GM06990 (cell line): Measurements from ENCODE around the gene PROX2.

Experiments used
- DNase-seq: peaks from one replicate; pipeline ENCODE4 v3.0.0-alpha.2; 2011; ENCODE audit not compliant: insufficient read length; ENCODE audit errors: extremely low read depth
- H3K27me3 ChIP-seq: replicated peaks from 2 replicates; pipeline ENCODE4 v1.6.0; 2011; ENCODE audit warnings: low read length; ENCODE audit not compliant: control insufficient read depth, insufficient read depth
- H3K36me3 ChIP-seq: 2 replicates; pipeline ENCODE4 v1.5.1; 2011; ENCODE audit warnings: low read length; ENCODE audit not compliant: control insufficient read depth, insufficient read depth
- H3K4me3 ChIP-seq: replicated peaks from 2 replicates; pipeline ENCODE4 v1.5.1; 2011; ENCODE audit warnings: low read depth, mild to moderate bottlenecking, control low read depth, low read length
- CTCF ChIP-seq: IDR thresholded peaks from 2 replicates; pipeline ENCODE4 v1.5.1; 2011; ENCODE audit warnings: low read length, control low read depth, mild to moderate bottlenecking, inconsistent platforms; ENCODE audit not compliant: insufficient read depth, poor library complexity, severe bottlenecking

PROX2 gene

GRCh38 chr14:74898694-74899093 lies 22.7 kb upstream of the PROX2 start:
- DNase-seq, result no peak
- Histone ChIP-seq H3K4me3 (no peak overlapping the region), H3K27me3 (no peaks in the 10 kb centered on the region), H3K36me3 (peaks cover 38% of the 10 kb centered on the region)
- no peak for TF ChIP-seq CTCF

DNA sequence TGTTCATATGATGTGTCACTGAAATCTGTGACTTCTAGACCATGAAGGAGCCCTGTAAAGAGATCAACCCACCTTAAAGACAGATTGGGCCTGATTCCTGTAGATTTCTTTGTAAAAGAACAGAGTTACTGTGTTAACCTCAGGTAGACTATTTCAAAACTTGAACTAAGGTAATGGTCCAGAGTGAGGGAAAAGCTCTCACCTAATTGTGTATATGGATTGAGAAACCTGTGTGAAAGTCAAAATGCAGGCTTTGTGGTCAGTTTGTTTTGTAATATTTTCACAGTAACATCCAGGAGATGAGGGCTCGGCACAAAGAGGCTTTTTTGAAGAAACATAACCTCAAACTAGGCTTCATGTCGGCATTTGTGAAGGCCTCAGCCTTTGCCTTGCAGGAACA lies 22.1 kb upstream of the PROX2 start:
- Histone ChIP-seq H3K27me3 (no peaks in the 10 kb centered on the region), H3K36me3 (peaks cover 36% of the 10 kb centered on the region), H3K4me3 (no peak overlapping the region)
- TF ChIP-seq CTCF, result no peak
- DNase-seq, result no peak

DNA sequence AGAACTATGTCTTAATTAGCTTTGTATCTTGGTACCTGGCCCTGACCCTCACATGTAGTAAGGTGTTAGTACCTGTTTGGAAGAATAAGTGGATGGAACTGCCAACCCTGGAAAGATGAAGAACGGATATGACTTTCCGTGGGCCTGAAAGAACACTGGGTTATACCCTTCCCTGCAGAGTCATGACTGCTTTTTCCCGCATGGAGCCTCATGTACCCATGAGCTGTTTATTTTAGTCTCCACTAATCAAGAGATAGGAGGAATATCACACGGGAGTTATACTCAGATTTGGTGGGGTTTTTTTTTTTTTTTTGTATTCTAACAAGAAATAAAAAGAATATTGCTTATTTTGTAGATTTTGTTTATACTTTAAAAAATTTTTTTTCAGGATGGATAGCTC lies 21.7 kb upstream of the PROX2 start:
- H3K36me3 ChIP-seq, result peaks cover 34% of the 10 kb centered on the region
- no peak overlapping the region for H3K4me3 ChIP-seq
- no peak for DNase-seq
- no peak for TF ChIP-seq CTCF
- no peaks in the 10 kb centered on the region for H3K27me3 ChIP-seq

DNA sequence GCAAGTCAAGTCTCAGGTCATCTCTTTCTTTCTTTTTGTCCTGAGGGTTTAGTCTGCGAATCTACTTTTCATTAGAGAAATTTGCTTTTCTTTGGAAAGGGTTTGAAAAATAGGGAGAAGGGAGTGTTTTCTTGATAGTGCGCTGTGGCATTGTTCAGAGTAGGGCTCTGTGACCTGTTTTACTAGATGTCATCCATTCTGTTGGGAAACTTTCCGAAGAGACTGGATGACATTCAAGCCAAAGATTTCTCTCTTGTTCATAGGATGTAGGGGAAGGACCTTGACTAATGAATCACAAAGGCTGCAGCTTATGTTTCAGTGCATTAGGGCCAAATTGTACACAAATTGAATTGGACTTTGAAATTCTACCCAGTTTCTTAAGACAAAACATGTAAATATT lies 20.5 kb upstream of the PROX2 start:
- Histone ChIP-seq H3K4me3 (no peak overlapping the region), H3K36me3 (peaks cover 28% of the 10 kb centered on the region), H3K27me3 (no peaks in the 10 kb centered on the region)
- no peak for TF ChIP-seq CTCF
- DNase-seq, result no peak

DNA sequence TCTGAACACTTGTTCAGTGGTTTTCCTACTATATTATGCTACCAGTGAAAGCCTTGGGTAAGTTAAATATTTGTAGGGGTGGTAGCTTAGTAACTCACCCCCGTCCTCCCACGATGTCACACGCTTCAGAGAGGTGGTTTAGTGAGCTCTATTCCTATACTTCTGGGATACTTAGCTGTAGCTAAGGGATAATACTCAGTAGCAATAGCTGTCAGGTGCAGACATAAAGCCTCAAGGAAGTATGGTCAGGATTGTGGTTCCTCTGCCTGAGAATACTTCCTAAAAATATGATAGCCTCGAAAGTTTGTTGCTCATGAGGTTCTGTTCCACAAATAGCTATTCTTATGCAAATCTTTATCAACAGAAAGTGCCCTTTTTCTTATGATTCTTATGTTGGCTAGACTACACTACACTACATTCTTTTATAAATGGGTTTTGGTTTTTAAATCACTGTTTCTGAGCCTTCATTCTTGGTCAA lies 17.7 kb upstream of the PROX2 start:
- no peak overlapping the region; the same call in 1 of the 2 replicates for H3K4me3 ChIP-seq
- H3K27me3 ChIP-seq, result no peaks in the 10 kb centered on the region
- H3K36me3 ChIP-seq, result peaks cover 27% of the 10 kb centered on the region
- no peak for DNase-seq
- no peak for TF ChIP-seq CTCF

DNA sequence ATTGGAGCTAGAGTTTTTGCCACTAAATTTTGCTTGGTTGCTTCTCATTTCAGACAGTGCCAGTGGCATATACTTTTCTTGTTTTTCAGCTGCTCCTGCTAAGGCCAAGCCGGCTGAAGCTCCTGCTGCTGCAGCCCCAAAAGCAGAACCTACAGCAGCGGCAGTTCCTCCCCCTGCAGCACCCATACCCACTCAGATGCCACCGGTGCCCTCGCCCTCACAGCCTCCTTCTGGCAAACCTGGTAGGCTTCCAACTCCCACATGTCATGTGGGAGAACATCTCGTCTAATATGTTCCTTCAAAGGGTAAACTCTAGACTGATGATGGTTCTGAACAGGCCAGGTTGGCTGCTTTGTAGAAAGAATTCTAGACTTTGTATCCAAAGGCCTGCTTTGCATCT lies 16.8 kb upstream of the PROX2 start:
- H3K4me3 ChIP-seq, result no peak overlapping the region
- H3K36me3 ChIP-seq, result peaks cover 22% of the 10 kb centered on the region
- H3K27me3 ChIP-seq, result no peaks in the 10 kb centered on the region
- TF ChIP-seq CTCF, result no peak
- no peak for DNase-seq
